ENCODE data around the gene MMP25.

MMP25 gene

GRCh38 chr16:3089717-3090592 is 43.6 kb downstream of the MMP25 start:
- no peak for DNase-seq (ENCODE audit: low read depth in 4 of 4, low spot score in 1 of 4)

GRCh38 chr16:3091551-3091950 is 45.2 kb downstream of the MMP25 start:
- DNase-seq (ENCODE audit: low read depth in 4 of 4, low spot score in 1 of 4), result no peak

GRCh38 chr16:3092501-3092941 is 46.2 kb downstream of the MMP25 start:
- DNase-seq (ENCODE audit: low read depth in 4 of 4, low spot score in 1 of 4), result no peak

GRCh38 chr16:3094289-3095027 is 48.1 kb downstream of the MMP25 start:
- no peak for DNase-seq (ENCODE audit: low read depth in 4 of 4, low spot score in 1 of 4)

GRCh38 chr16:3095869-3096268 is 49.5 kb downstream of the MMP25 start:
- peak in 2 of 4 experiments; percentile 36 to 58 for DNase-seq (ENCODE audit: low read depth in 4 of 4, low spot score in 1 of 4)

- DNase-seq (ENCODE audit: low read depth in 4 of 4, low spot score in 1 of 4), result no peak
These were observed 50.0 kb downstream of the MMP25 start for GRCh38 chr16:3096362-3096761.

- DNase-seq (ENCODE audit: low read depth in 4 of 4, low spot score in 1 of 4), result no peak
These were observed 50.9 kb downstream of the MMP25 start for GRCh38 chr16:3097266-3097665.

- DNase-seq (ENCODE audit: low read depth in 4 of 4, low spot score in 1 of 4), result no peak
These were observed 52.4 kb downstream of the MMP25 start, which contains the start of gene ZSCAN10 for GRCh38 chr16:3098459-3099394. Gene ZSCAN10, minus strand, starts transcription at chr16:3099294. Its CDS starts 6,357 bp downstream, at chr16:3092937.

GRCh38 chr16:3099395-3099731 is 53.0 kb downstream of the MMP25 start:
- no peak for DNase-seq (ENCODE audit: low read depth in 4 of 4, low spot score in 1 of 4)

GRCh38 chr16:3099732-3100499 is 53.6 kb downstream of the MMP25 start:
- DNase-seq (ENCODE audit: low read depth in 4 of 4, low spot score in 1 of 4), result peak; percentile 80 to 96 (median 91)

GRCh38 chr16:3101018-3101840 is 54.9 kb downstream of the MMP25 start:
- DNase-seq (ENCODE audit: low read depth in 4 of 4, low spot score in 1 of 4), result peak in 2 of 4 experiments; percentile 27 to 28

- DNase-seq (ENCODE audit: low read depth in 4 of 4, low spot score in 1 of 4), result no peak
These were observed 55.6 kb downstream of the MMP25 start for GRCh38 chr16:3101841-3102470.

- DNase-seq (ENCODE audit: low read depth in 4 of 4, low spot score in 1 of 4), result peak; percentile 76 to 90 (median 80)
These were observed 60.0 kb downstream of the MMP25 start for GRCh38 chr16:3106205-3106928.

Data from stimulated activated CD4-positive, alpha-beta T cell treated with anti-CD3 and anti-CD28 coated beads, Interleukin-1b, Interleukin-23, amount 100 ng/mL, for 24 hours (primary cell).